ENCODE results near the gene DOCK1.

DOCK1 gene

DNA sequence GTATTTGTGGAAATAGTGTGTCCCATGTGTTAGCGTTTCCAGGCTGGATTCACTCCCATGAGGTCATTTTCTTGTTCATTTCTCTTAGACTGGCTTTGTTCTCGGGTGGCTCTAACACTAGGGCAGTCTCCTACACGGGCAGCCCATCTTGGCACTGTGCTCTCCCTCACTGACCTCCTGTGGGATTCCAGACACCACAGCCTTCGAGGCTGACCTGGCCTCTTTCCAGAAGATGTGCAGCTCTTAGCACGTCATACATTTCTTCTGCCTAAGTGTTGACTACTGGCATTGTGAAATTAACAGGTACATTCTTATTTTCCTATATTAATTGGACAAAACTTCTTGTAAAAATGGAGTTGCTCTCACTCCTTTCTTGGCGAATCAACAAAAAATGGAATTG, 218.4 kb downstream of the DOCK1 start:
- TF ChIP-seq, protein P1, sequence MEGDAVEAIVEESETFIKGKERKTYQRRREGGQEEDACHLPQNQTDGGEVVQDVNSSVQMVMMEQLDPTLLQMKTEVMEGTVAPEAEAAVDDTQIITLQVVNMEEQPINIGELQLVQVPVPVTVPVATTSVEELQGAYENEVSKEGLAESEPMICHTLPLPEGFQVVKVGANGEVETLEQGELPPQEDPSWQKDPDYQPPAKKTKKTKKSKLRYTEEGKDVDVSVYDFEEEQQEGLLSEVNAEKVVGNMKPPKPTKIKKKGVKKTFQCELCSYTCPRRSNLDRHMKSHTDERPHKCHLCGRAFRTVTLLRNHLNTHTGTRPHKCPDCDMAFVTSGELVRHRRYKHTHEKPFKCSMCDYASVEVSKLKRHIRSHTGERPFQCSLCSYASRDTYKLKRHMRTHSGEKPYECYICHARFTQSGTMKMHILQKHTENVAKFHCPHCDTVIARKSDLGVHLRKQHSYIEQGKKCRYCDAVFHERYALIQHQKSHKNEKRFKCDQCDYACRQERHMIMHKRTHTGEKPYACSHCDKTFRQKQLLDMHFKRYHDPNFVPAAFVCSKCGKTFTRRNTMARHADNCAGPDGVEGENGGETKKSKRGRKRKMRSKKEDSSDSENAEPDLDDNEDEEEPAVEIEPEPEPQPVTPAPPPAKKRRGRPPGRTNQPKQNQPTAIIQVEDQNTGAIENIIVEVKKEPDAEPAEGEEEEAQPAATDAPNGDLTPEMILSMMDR (conservative IDR thresholded peaks at IDR 0.05; ENCODE audit: low read depth, low read length) = no peak
- H3K4me3 ChIP-seq (ENCODE audit: low read length) = no peak overlapping the region
- no peak for DNase-seq (ENCODE audit: low read depth)

DNA sequence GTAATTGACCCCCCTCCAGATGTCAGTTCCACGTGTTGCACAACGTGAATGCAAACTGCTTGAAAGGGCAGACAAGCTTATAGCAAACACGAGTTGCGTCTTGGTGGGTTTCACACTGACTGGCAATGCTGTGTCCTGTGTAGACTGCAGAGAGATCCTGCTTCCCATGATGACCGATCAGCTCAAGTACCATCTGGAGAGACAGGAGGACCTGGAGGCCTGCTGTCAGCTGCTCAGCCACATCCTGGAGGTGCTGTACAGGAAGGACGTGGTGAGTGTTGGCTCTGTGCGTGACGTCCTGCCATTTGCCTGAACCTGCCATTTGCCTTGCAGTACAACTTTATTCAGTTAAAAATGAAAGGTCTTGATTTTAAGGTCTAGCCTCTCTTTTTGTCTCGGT, 220.1 kb downstream of the DOCK1 start:
- TF ChIP-seq, protein P1 (conservative IDR thresholded peaks at IDR 0.05; ENCODE audit: low read depth, low read length) = no peak
- H3K4me3 ChIP-seq (ENCODE audit: low read length) = no peak overlapping the region
- no peak for DNase-seq (ENCODE audit: low read depth)

DNA sequence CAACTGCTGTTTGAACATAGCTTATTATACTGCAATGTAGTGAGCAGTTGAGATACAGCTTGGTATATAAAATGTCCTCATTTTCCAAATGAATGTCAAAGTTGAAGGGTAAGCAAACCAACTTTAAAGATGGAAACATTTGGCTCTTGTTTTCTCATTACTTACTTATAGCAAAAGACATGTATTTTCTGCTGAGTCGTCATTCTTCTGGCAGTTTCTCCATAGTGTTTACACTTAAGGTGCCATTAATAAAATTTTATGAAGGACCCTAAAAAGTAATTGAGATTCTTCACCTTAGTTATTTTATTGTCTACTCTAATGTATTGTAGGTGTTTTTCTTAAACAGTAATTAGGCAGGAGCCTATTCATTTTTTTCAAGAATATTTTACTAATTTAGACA, 222.6 kb downstream of the DOCK1 start:
- DNase-seq (ENCODE audit: low read depth) = no peak
- TF ChIP-seq, protein P1 (conservative IDR thresholded peaks at IDR 0.05; ENCODE audit: low read depth, low read length) = no peak
- H3K4me3 ChIP-seq (ENCODE audit: low read length) = no peak overlapping the region

DNA sequence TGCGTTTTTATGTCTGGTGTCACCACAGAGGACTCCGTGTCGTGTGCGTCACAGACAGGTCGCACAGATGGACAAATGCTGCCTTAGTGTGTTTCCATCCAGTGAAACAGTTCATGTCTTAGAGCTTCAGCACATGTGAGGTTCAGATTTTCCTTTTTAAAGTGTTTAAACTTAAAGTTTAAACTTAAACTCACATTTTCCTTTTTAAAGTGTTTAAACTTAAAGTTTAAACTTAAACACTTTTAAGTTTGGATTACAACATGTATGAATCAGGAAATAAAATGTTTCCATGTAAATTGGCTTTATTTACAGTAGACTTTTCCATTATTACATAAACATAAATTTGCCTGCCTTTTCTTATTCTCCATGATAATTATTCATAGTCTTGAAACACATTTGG, 223.9 kb downstream of the DOCK1 start:
- TF ChIP-seq, protein P1 (conservative IDR thresholded peaks at IDR 0.05; ENCODE audit: low read depth, low read length) = no peak
- DNase-seq (ENCODE audit: low read depth) = no peak
- H3K4me3 ChIP-seq (ENCODE audit: low read length) = no peak overlapping the region

DNA sequence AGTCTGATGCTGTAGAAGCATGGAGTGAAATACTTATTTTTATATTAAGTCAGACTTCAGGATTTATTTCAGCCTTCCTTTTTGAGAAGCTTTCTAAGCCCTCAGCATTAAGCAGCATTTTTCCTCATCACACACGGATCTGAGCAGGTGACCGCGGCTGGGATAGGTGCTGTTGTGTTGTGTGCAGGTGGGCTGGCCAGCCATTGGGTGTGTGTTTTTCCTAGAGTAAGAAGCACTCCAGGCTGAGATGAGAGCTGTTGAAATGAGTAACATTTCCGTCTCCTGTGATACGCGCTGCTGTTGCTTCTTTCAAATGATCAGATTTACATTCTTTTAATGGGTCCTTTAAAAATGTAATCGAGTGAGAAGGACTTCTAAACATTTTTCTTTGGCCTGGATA, 227.2 kb downstream of the DOCK1 start:
- H3K4me3 ChIP-seq (ENCODE audit: low read length) = no peak overlapping the region
- TF ChIP-seq, protein P1 (conservative IDR thresholded peaks at IDR 0.05; ENCODE audit: low read depth, low read length) = no peak
- DNase-seq (ENCODE audit: low read depth) = no peak

DNA sequence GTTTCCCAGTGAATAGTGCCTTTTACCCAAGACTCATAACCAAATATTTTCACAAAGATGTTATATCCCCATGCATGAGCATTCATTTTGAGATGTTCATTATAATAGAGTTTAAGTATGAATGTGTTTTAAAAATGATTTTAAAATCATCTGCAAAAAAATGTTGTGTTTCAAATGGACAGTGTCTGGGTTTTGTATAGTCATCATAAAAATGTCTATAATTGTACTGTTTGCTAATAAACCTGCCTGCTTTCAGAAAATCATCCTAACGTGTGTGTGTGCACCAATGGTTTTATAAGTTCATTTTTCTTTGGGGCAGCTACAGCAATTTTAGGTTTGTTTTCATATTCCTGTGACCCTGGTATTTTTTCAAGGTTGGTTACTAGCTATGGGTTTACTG, 228.0 kb downstream of the DOCK1 start:
- DNase-seq (ENCODE audit: low read depth) = no peak
- H3K4me3 ChIP-seq (ENCODE audit: low read length) = no peak overlapping the region
- TF ChIP-seq, protein P1 (conservative IDR thresholded peaks at IDR 0.05; ENCODE audit: low read depth, low read length) = no peak

DNA sequence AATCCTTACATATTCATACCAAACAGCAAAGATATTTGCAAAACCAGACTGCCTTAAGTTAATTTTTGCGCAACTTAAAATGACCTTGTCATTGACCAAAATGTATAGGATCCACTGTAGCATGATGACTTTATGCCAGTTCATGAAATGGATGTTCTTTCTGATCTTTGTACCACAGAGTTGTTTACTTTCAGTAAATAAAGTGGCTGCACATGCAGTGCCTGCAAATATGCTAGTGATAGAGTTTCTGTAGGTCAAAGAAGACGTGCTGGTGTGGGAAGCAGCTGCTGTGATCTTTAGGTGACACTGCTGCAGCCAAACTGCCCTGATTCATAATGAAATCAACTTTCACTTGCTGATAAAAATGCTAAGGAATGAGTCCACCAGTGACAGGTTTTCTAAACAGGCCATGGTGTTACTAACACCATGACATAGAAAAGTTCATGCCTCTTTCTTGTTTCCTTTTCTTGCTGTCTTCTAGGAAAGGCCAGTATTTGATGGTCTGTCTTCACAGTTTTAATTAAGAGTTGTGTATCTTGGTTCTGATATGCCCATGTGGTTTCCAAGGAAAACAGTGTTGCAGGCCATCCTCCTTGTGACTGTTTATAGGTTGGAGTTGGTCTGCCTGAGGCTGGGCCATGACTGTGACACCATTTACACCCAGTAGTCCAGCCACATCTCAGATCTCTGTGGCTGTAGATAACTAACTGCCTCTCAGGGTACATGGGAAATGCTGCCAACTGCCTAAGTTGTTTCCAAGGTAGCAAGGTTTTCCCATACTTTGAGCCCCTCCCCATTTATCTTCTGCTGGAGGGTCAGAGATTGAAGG, 228.7 kb downstream of the DOCK1 start:
- H3K4me3 ChIP-seq (ENCODE audit: low read length) = no peak overlapping the region
- DNase-seq (ENCODE audit: low read depth) = no peak
- TF ChIP-seq, protein P1 (conservative IDR thresholded peaks at IDR 0.05; ENCODE audit: low read depth, low read length) = no peak

Data from retinal pigment epithelial cell (primary cell).